OCI-LY3 (cell line): ENCODE results near the gene CTDSP1.

Source experiments
- H2AFZ ChIP-seq: fragments of 200-600, 300-600 bp; shearing (Covaris generic); 2 replicates; pipeline ENCODE4 v1.6.0; 2014; ENCODE audit warnings: antibody characterized with exemption, low read depth, low read length
- H3K27ac ChIP-seq: fragments of 200-600, 300-600 bp; sonication (generic); 2 replicates; pipeline ENCODE4 v1.5.1; 2014; ENCODE audit warnings: mild to moderate bottlenecking, low read length, moderate library complexity, mixed read lengths
- H3K27me3 ChIP-seq: fragments of 200-600, 300-600 bp; sonication (generic); 2 replicates; pipeline ENCODE4 v1.6.1; 2014; ENCODE audit warnings: low read depth, low read length, mixed read lengths
- H3K36me3 ChIP-seq: fragments of 200-600, 300-600 bp; sonication (generic); replicated peaks from 2 replicates; pipeline ENCODE3; 2014; ENCODE audit warnings: low read depth, low read length, mixed read lengths
- H3K4me1 ChIP-seq: fragments of 300-600, 200-600 bp; sonication (generic); 2 replicates; pipeline ENCODE4 v1.6.1; 2014; ENCODE audit warnings: low read length, mixed read lengths
- H3K4me2 ChIP-seq: fragments of 200-600, 300-600 bp; sonication (generic); 2 replicates; pipeline ENCODE4 v1.6.1; 2014; ENCODE audit warnings: low read length, mixed read lengths
- H3K4me3 ChIP-seq: fragments of 300-600, 200-600 bp; sonication (generic); 2 replicates; pipeline ENCODE4 v1.5.1; 2014; ENCODE audit warnings: antibody characterized with exemption, mild to moderate bottlenecking, low read length, moderate library complexity
- H3K79me2 ChIP-seq: fragments of 300-600, 200-600 bp; shearing (Covaris generic); 2 replicates; pipeline ENCODE4 v1.6.1; 2014; ENCODE audit warnings: mild to moderate bottlenecking, low read length, mixed read lengths
- H3K9ac ChIP-seq: fragments of 300-600, 200-600 bp; shearing (Covaris generic); 2 replicates; pipeline ENCODE4 v1.6.0; 2014; ENCODE audit warnings: mild to moderate bottlenecking, low read length, moderate library complexity
- H3K9me3 ChIP-seq: fragments of 200-600, 300-600 bp; shearing (Covaris generic); 2 replicates; pipeline ENCODE4 v1.6.1; 2014; ENCODE audit warnings: low read length, mixed read lengths; ENCODE audit not compliant: insufficient read depth
- H4K20me1 ChIP-seq: fragments of 200-600, 300-600 bp; sonication (generic); 2 replicates; pipeline ENCODE4 v1.6.1; 2016; ENCODE audit warnings: low read length, mixed read lengths; ENCODE audit not compliant: insufficient read depth
- EZH2phosphoT487 ChIP-seq: fragments of 200-600 bp; shearing (Covaris generic); IDR thresholded peaks from 2 replicates; pipeline ENCODE4 v1.6.1; 2018; ENCODE audit warnings: antibody characterized with exemption, mixed run types, low read depth
- TF ChIP-seq, protein P1 (sequence below): fragments of 200-600, 300-600 bp; sonication (generic); IDR thresholded peaks from 2 replicates; pipeline ENCODE4 v1.5.1; 2014; ENCODE audit warnings: antibody characterized with exemption, low read length, low read depth

Gene CTDSP1

DNA sequence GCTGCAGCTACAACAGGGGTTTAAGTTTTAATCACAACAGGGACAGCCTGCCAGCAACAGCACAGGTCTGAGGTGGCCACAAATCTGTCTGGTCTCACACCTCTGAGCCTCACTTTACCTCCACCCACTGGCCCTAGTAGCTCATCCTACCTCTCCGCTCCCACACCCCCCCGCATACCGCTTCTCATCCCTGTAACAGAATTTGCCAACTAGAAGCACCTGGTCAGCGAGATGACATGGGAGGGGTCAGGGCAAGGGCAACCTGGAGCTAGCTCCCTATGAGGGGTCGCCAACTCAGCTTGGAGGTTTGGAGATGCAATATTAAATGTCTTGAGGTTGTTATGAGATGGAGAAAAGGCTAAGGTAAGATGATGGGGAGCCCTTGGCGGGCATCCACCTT lies 35.5 kb upstream of the CTDSP1 start:
- TF ChIP-seq EZH2phosphoT487 = no peak
- TF ChIP-seq, protein P1, sequence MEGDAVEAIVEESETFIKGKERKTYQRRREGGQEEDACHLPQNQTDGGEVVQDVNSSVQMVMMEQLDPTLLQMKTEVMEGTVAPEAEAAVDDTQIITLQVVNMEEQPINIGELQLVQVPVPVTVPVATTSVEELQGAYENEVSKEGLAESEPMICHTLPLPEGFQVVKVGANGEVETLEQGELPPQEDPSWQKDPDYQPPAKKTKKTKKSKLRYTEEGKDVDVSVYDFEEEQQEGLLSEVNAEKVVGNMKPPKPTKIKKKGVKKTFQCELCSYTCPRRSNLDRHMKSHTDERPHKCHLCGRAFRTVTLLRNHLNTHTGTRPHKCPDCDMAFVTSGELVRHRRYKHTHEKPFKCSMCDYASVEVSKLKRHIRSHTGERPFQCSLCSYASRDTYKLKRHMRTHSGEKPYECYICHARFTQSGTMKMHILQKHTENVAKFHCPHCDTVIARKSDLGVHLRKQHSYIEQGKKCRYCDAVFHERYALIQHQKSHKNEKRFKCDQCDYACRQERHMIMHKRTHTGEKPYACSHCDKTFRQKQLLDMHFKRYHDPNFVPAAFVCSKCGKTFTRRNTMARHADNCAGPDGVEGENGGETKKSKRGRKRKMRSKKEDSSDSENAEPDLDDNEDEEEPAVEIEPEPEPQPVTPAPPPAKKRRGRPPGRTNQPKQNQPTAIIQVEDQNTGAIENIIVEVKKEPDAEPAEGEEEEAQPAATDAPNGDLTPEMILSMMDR = no peak
- H3K4me2 ChIP-seq = no peak overlapping the region
- no peak overlapping the region for H3K4me3 ChIP-seq
- peaks cover 25% of the 10 kb centered on the region for H3K4me1 ChIP-seq
- H2AFZ ChIP-seq = no peak overlapping the region
- no peaks in the 10 kb centered on the region for H3K79me2 ChIP-seq
- H4K20me1 ChIP-seq = no peaks in the 10 kb centered on the region
- H3K36me3 ChIP-seq = peaks cover 7% of the 10 kb centered on the region
- H3K27ac ChIP-seq = no peak overlapping the region
- no peaks in the 10 kb centered on the region for H3K27me3 ChIP-seq
- peaks cover 5% of the 10 kb centered on the region; the same call in 1 of the 2 replicates for H3K9me3 ChIP-seq
- H3K9ac ChIP-seq = no peak overlapping the region

GRCh38 chr2:218366621-218367414 lies 32.9 kb upstream of the CTDSP1 start:
- TF ChIP-seq, protein P1 = no peak
- TF ChIP-seq EZH2phosphoT487 = no peak
- no peak overlapping the region for H2AFZ ChIP-seq
- H3K27ac ChIP-seq = peak overlapping the region; percentile 56; the same call in 1 of the 2 replicates
- H3K4me2 ChIP-seq = peak overlapping the region; percentile 78
- no peaks in the 10 kb centered on the region for H4K20me1 ChIP-seq
- peak overlapping the region; percentile 86 for H3K4me3 ChIP-seq
- H3K9ac ChIP-seq = peak overlapping the region; percentile 83; the same call in 1 of the 2 replicates
- H3K9me3 ChIP-seq = peaks cover 5% of the 10 kb centered on the region; the same call in 1 of the 2 replicates
- no peaks in the 10 kb centered on the region for H3K79me2 ChIP-seq
- H3K36me3 ChIP-seq = peaks cover 7% of the 10 kb centered on the region
- peaks cover 43% of the 10 kb centered on the region for H3K4me1 ChIP-seq
- H3K27me3 ChIP-seq = no peaks in the 10 kb centered on the region

GRCh38 chr2:218367415-218368149 lies 32.1 kb upstream of the CTDSP1 start:
- peak overlapping the region; percentile 78 for H3K4me2 ChIP-seq
- peak overlapping the region; percentile 56 for H3K27ac ChIP-seq
- H3K9ac ChIP-seq = peak overlapping the region; percentile 83
- H3K9me3 ChIP-seq = peaks cover 5% of the 10 kb centered on the region; the same call in 1 of the 2 replicates
- H4K20me1 ChIP-seq = no peaks in the 10 kb centered on the region
- peaks cover 39% of the 10 kb centered on the region for H3K4me1 ChIP-seq
- TF ChIP-seq, protein P1 = no peak
- no peak for TF ChIP-seq EZH2phosphoT487
- H3K79me2 ChIP-seq = no peaks in the 10 kb centered on the region
- H3K4me3 ChIP-seq = peak overlapping the region; percentile 86
- H2AFZ ChIP-seq = peak overlapping the region; percentile 45; the same call in 1 of the 2 replicates
- H3K27me3 ChIP-seq = no peaks in the 10 kb centered on the region
- H3K36me3 ChIP-seq = peaks cover 7% of the 10 kb centered on the region

GRCh38 chr2:218368150-218368528 lies 31.5 kb upstream of the CTDSP1 start:
- H3K9me3 ChIP-seq = peaks cover 5% of the 10 kb centered on the region; the same call in 1 of the 2 replicates
- H3K79me2 ChIP-seq = no peaks in the 10 kb centered on the region
- peaks cover 7% of the 10 kb centered on the region for H3K36me3 ChIP-seq
- no peaks in the 10 kb centered on the region for H4K20me1 ChIP-seq
- peak overlapping the region; percentile 78 for H3K4me2 ChIP-seq
- H3K27me3 ChIP-seq = no peaks in the 10 kb centered on the region
- H3K4me3 ChIP-seq = peak overlapping the region; percentile 86
- H3K9ac ChIP-seq = peak overlapping the region; percentile 83
- no peak overlapping the region for H2AFZ ChIP-seq
- TF ChIP-seq EZH2phosphoT487 = no peak
- TF ChIP-seq, protein P1 = no peak
- peak overlapping the region; percentile 56 for H3K27ac ChIP-seq
- peaks cover 34% of the 10 kb centered on the region for H3K4me1 ChIP-seq
